ENCODE data around the gene CREB1.

- TF ChIP-seq MLLT1 (IDR thresholded peaks at IDR 0.05) (no peak), CBX5 (IDR thresholded peaks at IDR 0.05; ENCODE audit: low read depth) (no peak)
Measured at GRCh38 chr2:207567671-207568070, 37.9 kb downstream of the CREB1 start.
